ENCODE results near the gene SNX22. TPM values are rescaled to one million over a fixed set of nuclear protein-coding genes. Genes with fewer than 3 reads are reported as not detected.
A peak's percentile ranks its signal among the peaks of the same experiment; 100 is the strongest.
"Not testable (repeated sequence)": the region's sequence is repeated elsewhere in the genome, so short reads cannot be mapped to it uniquely, and the experiment has no call there.

The SNX22 gene
- total RNA-seq, 1 donor from 2014 or later = 7.3 TPM

GRCh38 chr15:64110950-64111678 lies 40.4 kb upstream of the SNX22 start:
- Mint-ChIP-seq H3K27me3 (no peaks in the 10 kb centered on the region), H3K4me3 (ENCODE audit: low read depth) (no peak overlapping the region), H3K9me3 (ENCODE audit: low read depth) (no peaks in the 10 kb centered on the region), H3K4me1 (ENCODE audit: low read depth) (peaks cover 22% of the 10 kb centered on the region), H3K36me3 (ENCODE audit: insufficient read depth) (peaks cover 10% of the 10 kb centered on the region), H3K27ac (peak overlapping the region; percentile 62)
- no peak for DNase-seq (ENCODE audit: low spot score, unreplicated experiment)
- no peak for TF ChIP-seq CTCF (IDR thresholded peaks at IDR 0.05; ENCODE audit: unreplicated experiment)

- Mint-ChIP-seq H3K9me3 (ENCODE audit: low read depth) (no peaks in the 10 kb centered on the region), H3K4me1 (ENCODE audit: low read depth) (peaks cover 22% of the 10 kb centered on the region), H3K4me3 (ENCODE audit: low read depth) (no peak overlapping the region), H3K27me3 (no peaks in the 10 kb centered on the region), H3K27ac (peak overlapping the region; percentile 49), H3K36me3 (ENCODE audit: insufficient read depth) (peaks cover 10% of the 10 kb centered on the region)
- no peak for TF ChIP-seq CTCF (IDR thresholded peaks at IDR 0.05; ENCODE audit: unreplicated experiment)
- no peak for DNase-seq (ENCODE audit: low spot score, unreplicated experiment)
Measured at GRCh38 chr15:64111679-64112050, 39.9 kb upstream of the SNX22 start.

GRCh38 chr15:64112073-64112772 lies 39.3 kb upstream of the SNX22 start:
- DNase-seq (ENCODE audit: low spot score, unreplicated experiment) = no peak
- Mint-ChIP-seq H3K9me3 (ENCODE audit: low read depth) (no peaks in the 10 kb centered on the region), H3K4me1 (ENCODE audit: low read depth) (peaks cover 22% of the 10 kb centered on the region), H3K36me3 (ENCODE audit: insufficient read depth) (peaks cover 13% of the 10 kb centered on the region), H3K4me3 (ENCODE audit: low read depth) (no peak overlapping the region), H3K27me3 (no peaks in the 10 kb centered on the region), H3K27ac (peak overlapping the region; percentile 49)
- no peak for TF ChIP-seq CTCF (IDR thresholded peaks at IDR 0.05; ENCODE audit: unreplicated experiment)

- Mint-ChIP-seq H3K27ac (no peak overlapping the region), H3K4me3 (ENCODE audit: low read depth) (no peak overlapping the region), H3K27me3 (no peaks in the 10 kb centered on the region), H3K9me3 (ENCODE audit: low read depth) (no peaks in the 10 kb centered on the region), H3K4me1 (ENCODE audit: low read depth) (peaks cover 22% of the 10 kb centered on the region), H3K36me3 (ENCODE audit: insufficient read depth) (peaks cover 15% of the 10 kb centered on the region)
- DNase-seq (ENCODE audit: low spot score, unreplicated experiment) = no peak
- no peak for TF ChIP-seq CTCF (IDR thresholded peaks at IDR 0.05; ENCODE audit: unreplicated experiment)
Measured at GRCh38 chr15:64112904-64113303, 38.6 kb upstream of the SNX22 start.

GRCh38 chr15:64117759-64118487 lies 33.6 kb upstream of the SNX22 start:
- Mint-ChIP-seq H3K36me3 (ENCODE audit: insufficient read depth) (peaks cover 25% of the 10 kb centered on the region), H3K27ac (peak overlapping the region; percentile 35), H3K4me1 (ENCODE audit: low read depth) (peaks cover 4% of the 10 kb centered on the region), H3K27me3 (no peaks in the 10 kb centered on the region), H3K9me3 (ENCODE audit: low read depth) (no peaks in the 10 kb centered on the region), H3K4me3 (ENCODE audit: low read depth) (no peak overlapping the region)
- no peak for DNase-seq (ENCODE audit: low spot score, unreplicated experiment)
- no peak for TF ChIP-seq CTCF (IDR thresholded peaks at IDR 0.05; ENCODE audit: unreplicated experiment)

DNA sequence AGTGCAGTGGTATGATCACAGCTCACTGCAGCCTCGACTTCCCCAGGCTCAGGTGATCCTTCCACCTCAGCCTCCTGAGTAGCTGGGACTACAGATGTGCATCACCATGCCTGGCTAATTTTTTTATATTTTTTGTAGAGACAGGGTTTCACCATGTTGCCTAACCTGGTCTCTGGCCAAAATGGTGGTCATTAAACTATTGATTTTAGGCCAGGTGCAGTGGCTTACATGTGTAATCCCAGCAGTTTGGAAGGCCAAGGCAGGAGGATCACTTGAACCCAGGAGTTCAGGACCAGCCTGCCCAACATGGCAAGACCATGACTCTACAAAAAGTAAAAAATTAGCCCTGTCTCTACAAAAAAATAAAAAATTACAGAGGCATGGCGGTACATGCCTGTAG lies 31.2 kb upstream of the SNX22 start:
- not testable (repeated sequence) for H3K27me3 Mint-ChIP-seq; H3K27ac Mint-ChIP-seq; DNase-seq (ENCODE audit: low spot score, unreplicated experiment); H3K9me3 Mint-ChIP-seq (ENCODE audit: low read depth); H3K4me1 Mint-ChIP-seq (ENCODE audit: low read depth); H3K4me3 Mint-ChIP-seq (ENCODE audit: low read depth)
- peaks cover 26% of the 10 kb centered on the region for H3K36me3 Mint-ChIP-seq (ENCODE audit: insufficient read depth)
